Hepatocyte (in vitro differentiated cells): ENCODE data around the gene ATF7.

Source experiments
- EZH2 ChIP-seq: fragments of 200-600 bp; sonication (generic); IDR thresholded peaks from 2 replicates; pipeline ENCODE4 v1.6.1; 2016; ENCODE audit warnings: antibody characterized with exemption, mild to moderate bottlenecking, borderline replicate concordance
- TF ChIP-seq, protein P1 (sequence below): fragments of 200-600 bp; sonication (generic); IDR thresholded peaks from 2 replicates; pipeline ENCODE4 v1.5.1; 2016; ENCODE audit warnings: antibody characterized with exemption, mild to moderate bottlenecking; ENCODE audit not compliant: poor library complexity

DNA sequence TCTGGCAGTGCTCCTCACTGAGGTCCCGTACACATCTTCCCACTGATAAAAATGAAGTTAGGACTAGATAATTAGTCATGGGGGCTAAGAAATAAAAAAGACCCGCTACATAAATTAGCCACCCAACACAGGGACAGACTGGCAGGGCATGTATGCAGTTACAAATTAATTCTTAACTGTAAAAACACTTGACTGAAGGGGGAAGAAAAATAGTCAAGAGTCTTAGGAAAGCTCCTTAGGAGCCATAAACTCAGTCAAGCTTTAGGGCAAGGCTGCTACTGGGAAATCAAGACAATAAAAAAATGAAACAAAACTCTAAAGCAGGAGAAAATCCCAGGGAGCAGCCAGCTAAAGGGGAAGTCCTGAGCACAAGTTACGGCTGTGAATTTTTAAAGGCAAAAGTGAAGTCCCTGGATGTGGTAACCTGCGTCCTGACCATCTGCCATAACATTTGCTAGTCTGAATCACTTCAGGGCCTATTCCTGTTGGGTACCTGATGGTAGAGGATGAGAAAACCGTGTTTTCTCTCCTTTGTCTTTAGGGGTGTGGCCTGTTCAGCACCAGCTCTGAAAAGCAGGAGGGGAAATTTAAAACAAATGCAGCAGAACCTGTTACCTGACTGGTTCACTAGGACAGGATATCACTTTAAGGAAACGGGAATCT is 111.4 kb downstream of the ATF7 start:
- TF ChIP-seq, protein P1, sequence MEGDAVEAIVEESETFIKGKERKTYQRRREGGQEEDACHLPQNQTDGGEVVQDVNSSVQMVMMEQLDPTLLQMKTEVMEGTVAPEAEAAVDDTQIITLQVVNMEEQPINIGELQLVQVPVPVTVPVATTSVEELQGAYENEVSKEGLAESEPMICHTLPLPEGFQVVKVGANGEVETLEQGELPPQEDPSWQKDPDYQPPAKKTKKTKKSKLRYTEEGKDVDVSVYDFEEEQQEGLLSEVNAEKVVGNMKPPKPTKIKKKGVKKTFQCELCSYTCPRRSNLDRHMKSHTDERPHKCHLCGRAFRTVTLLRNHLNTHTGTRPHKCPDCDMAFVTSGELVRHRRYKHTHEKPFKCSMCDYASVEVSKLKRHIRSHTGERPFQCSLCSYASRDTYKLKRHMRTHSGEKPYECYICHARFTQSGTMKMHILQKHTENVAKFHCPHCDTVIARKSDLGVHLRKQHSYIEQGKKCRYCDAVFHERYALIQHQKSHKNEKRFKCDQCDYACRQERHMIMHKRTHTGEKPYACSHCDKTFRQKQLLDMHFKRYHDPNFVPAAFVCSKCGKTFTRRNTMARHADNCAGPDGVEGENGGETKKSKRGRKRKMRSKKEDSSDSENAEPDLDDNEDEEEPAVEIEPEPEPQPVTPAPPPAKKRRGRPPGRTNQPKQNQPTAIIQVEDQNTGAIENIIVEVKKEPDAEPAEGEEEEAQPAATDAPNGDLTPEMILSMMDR = no peak
- TF ChIP-seq EZH2 = no peak
